Measurements from ENCODE around the gene MAGED1.
"Not testable (repeated sequence)": the region's sequence is repeated elsewhere in the genome, so short reads cannot be mapped to it uniquely, and the experiment has no call there.

The MAGED1 gene

GRCh38 chrX:51896626-51897025 is 3.2 kb downstream of the MAGED1 start:
- DNase-seq = no peak

- no peak for DNase-seq
These were observed 6.3 kb downstream of the MAGED1 start for GRCh38 chrX:51899741-51900140.

GRCh38 chrX:51902510-51903050 is 9.2 kb downstream of the MAGED1 start:
- DNase-seq = no peak

- not testable (repeated sequence) for DNase-seq
These were observed 11.7 kb downstream of the MAGED1 start for GRCh38 chrX:51905152-51905551.

GRCh38 chrX:51905711-51906110 is 12.3 kb downstream of the MAGED1 start:
- DNase-seq = no peak

- DNase-seq = no peak
These were observed 24.2 kb downstream of the MAGED1 start for GRCh38 chrX:51917604-51918003.

DNA sequence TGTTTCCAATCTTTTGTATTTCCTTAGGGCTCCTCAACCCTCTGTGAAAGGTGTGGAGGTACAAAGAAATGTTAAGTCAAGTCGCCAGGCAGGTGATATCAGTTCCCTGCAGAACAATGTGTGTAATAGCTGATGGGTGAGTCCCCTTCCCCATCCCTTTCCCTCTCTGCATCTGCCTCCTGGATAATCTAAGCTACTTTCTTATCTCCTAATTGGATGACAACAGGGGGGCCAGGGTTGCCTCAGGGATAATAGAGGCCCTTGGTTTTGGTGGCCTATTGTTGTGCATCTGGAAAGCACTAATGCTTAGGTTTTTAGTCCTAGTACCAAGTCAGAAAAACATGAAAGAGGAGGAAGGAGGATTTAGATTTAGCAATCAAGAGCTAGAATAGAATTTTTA is 29.1 kb downstream of the MAGED1 start:
- no peak for DNase-seq

GRCh38 chrX:51931566-51932150 is 38.2 kb downstream of the MAGED1 start:
- DNase-seq = no peak

All from activated CD8-positive, alpha-beta memory T cell treated with anti-CD3 and anti-CD28 coated beads for 24 hours (primary cell).